CD4-positive, alpha-beta T cell treated with Interleukin-6 for 4 hours (primary cell): ENCODE measurements around the gene INPP5K.
"Not testable (repeated sequence)": the region's sequence is repeated elsewhere in the genome, so short reads cannot be mapped to it uniquely, and the experiment has no call there.

ENCODE experiments used
- DNase-seq: peaks from one replicate; pipeline ENCODE4 v3.0.0-alpha.2; 2020; ENCODE audit warnings: mixed read lengths

The INPP5K gene

DNA sequence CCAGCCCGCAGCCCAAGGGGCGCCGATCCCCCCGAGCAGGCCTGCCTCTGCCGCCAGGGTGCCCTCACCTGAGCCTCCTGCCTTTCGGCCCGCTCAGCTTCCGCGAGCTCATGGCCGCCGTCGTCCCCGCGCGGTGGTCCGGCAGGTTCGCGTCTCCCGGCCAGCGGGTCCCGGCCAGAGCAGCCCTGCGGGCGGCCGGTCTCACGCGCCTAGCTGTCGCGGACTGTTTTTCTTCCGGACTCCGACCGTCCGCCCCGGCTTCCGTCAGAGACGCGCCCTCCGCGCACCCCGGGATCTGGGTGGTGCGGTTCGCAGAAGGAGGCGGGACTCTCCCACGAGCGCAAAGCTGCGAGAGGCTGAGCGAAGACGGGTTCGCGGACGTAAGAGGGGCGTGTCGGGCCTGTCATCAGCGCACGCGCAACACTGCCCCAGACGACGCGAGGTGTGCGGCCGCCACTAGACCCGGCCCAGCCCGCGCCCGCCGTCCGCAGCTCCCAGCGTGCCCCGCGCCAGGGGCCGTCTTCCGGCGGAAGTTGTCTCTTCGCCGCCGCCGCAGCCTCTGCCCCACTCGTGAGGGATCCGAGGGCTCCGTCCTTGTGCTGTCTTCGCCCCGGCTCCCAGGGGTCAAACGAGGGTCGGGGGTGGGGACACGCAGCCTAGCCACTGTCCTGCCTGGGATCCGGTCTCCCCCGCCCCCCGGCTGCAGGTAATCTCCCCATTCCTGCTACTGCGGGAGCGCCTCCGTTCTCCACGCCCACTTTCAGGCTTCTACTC is at the start of gene INPP5K:
Gene INPP5K (minus strand): TSS at position 225 of the 774 bp plus-strand sequence. CDS start 113 bp downstream, at position 112.
- peak; percentile 98 for DNase-seq

DNA sequence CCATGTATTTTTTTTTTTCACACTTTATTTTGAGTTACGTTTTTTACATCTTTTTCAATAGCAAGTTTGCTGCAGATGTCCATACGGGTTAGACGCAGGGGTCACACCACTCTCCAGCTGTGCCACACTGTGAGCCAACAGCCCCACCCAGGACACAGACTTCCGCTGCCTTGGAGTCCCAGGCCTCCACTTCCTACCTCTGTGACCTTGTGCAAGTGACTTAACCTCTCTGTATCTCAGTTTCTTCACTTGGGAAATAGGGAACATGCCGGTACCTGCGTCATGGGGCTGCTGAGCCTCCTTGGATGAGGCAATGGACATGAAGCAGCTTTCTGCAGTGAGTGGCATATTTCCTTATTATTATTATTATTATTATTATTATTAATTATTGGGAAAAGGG is 49.5 kb upstream of the INPP5K start:
- no peak for DNase-seq

DNA sequence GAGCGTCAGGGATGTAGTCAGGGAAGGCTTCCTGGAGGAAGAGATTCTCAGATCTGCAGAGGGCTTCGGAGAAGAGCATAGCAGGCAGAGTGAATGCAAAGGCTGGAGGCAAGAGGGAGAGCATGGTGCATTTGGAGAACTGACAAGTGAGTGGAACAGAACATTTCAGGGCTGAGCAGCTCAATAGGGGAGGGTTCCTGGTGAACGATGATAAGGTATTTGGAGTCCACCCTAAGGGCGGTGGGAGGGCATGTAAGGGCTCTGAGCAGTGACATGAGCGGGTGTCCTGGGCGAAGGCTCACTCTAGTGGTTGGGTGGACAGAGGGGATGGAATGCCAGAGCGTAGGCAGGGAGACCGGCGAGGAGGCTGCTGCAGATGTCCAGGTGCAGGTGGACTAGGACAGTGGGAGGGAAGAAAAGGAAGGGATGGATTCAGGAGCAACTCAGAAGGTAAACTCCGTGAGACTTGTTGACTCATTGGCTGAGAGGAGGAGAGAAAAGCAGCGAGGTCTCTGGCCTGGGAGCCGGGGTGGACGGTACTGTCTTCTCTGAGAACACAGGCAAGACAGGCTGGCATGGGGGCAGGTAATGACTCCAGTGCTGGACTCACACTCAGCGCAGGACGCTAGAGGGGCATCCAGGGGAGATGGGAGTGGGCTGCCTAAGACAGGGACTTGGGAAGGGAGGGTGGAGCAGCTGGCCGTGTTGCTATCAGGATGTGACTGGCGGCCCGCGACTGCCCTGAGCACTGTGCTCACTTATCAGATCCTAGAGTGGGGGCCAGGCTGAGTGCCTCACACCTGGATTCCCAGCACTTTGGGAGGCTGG is 47.6 kb upstream of the INPP5K start:
- DNase-seq: no peak

DNA sequence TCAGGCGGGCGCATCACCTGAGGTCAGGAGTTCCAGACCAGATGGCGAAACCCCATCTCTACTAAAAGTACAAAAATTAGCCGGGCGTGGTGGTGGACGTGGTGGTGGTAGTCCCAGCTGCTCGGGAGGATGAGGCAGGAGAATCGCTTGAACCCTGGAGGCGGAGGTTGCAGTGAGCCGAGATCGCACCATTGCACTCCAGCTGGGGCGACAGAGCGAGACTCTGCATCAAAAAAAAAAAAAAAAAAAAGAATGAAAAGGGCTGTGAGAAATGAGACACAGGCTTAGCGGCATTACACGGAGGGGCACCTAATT is 47.0 kb upstream of the INPP5K start:
- not testable (repeated sequence) for DNase-seq

DNA sequence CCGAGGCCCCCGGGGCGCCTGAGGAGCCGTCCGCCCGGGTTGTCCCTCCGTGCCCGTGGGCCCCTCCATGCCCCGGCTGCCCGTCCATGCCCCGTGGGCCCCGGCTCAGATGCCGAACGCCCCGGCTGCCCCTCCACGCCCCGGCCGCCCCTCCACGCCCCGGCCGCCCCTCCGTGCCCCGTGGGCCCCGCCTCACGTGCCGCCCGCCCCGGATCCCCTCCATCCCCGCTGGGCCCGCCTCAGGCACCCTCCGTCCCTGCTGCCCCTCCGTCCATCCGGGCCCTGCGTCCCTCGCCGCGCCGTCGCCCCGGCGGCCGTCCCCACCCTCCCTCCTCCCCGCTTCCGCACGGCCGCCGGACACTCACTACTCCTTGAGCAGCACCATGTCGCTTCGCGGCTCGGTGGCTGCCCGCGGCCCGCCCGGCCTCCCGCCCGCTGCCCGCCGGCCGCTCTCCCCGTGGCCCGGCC is 45.8 kb upstream of the INPP5K start:
- DNase-seq: no peak

DNA sequence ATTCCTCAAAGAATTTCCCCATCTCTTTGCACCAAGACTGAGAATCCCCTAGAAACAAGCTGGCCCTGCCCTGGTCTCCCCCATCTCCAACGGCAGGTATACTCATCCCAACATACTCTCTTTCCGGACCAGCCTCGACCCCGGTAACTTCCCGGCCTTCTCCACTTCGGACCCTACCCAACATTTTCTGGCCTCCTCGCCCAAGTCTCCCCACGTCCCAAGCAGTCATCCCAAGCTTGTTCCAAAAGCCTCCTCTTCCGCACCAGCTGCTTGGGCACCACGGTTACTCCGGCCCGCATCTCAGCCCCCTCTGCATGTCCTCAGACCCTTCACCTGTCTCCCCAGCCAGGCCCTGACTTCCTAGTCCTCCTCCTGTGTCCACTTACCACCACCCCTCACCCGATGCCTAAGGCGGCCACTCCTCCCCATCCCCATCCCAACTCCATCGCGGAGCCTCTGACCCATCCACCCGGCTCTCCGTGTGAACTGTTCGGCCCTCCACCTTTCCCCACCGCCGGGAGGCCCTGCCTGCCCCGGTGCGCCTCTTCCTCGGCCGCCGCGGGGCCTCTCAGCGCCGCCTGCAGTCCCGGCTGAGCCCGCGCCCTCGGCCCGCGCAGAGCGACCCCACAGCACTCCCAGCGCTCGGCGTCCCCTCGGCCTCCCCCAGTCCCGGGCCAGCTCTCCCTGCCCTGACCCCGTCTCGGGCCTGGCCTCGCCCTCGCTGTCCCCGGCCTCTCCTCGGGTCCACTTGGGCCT is 45.2 kb upstream of the INPP5K start:
- DNase-seq: peak; percentile 43

DNA sequence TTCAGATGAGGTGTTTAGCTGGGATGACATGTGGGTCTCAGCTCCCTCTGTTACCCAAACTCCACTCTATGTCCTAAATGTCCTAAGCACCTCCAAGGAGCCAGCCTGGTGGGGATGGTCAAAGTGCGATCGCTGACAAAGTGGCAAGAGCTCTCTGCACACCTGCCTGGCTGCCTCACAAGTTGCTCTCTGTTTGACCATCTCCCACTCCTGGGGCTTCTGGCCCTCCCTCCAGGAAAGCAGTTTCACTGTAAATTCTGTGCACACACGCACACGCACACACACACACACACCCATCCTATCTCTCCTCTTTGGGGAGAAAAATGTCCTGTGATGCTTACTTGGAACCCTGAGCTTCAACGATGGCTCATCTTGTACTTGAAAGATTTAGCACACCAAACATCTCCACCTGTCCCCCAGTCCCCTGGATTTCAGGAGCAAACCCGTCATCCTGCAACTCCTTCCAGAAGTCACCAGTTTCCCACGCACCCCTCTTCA is 44.5 kb upstream of the INPP5K start:
- no peak for DNase-seq

DNA sequence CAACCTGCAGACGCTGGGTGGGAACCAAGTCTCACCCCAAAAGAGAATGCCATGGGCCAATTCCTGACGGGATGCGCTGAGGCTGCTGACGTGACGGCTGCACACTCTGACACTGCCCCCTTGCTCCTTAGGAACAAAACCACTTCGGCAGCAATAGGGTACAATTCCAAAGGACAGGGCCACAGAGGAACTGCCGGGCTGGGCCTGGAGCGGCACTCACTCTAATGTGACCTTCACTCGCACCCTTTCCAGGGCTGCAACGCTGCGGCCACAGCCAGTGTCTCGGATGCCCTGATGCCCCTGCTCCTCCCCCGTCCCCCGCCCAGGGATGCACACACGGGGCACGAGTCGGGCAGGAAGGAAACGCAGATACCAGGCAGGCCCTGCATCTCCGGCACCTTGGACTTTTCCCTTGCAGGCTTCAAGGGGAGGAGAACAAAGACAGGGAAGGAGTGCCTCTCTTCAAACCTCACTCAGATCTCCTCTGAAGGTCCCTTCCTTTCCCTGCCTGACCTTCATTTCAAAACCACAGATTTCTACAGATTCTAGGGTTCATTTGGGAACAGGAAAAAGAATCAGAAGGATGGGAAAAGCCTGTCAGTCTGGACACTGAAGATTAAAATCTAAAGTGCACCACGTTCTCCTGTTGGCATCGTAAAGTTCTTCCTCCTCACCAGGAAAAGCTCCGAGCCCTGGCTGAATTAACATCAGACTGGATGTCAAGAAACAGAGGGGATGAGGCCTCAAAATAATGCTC is 43.9 kb upstream of the INPP5K start:
- no peak for DNase-seq

DNA sequence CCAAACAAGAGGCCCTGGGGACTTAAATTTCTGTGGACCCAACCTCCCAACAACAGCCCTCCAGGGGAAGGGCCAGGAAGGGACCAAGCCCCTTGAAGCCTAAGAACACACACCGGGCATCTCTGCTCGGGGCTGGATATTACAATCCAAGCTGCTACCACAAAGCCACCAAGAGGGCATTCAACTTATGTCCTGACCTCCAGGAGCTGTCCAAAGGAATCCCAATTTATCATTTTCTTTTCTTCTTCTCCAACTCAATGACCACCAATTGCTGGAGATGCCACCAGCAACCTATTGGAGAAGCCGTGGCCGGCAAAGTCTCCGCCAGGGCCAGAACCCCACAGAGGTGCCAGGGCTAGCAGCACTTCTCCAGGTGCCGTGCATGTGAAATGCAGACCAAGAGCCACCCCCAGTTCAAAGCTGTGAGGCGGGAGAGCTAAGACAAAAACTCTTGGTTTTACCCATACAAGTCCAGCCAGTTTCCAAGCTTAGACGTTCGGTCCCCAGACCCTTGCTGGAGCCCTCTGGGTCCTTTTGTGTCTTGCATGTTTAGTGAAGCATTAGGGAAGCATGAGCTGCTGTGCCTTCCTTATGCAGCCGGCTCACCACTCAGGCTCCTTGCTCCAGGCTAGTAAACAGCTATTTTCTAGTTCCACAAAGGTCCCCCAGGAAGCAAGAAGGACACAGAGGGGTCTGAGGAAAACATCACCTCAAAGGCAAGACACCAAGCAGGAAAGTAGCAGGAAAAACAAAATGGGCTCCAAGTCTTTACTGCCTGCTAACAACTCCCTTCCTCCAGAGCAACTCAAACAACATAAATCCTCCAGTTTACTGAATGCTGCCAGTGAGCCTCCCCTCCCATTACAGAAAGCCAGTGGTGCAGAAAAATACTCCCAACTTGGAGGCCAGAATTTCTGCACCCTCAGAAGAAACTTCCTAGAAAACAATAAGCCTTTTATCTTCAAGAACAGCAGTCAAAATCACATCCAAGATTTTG is 42.9 kb upstream of the INPP5K start:
- DNase-seq: no peak

DNA sequence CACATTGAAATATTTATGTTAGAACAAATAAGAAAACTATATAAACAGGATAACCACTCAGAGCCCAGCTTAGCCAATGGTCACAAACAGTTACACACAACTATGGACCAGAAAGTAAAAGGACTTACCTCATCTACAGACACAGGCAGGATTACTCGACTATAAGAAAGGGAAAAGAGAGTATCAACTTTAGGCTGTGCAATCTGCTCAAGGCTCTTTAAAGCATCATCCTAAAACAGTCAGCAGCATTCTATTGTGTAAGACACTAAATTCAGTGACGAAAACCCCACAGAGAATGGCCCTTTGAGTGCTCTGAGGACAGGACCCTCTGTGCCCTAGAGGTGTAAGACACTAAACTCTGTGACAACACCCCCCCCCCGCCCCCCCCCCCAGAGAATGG is 42.0 kb upstream of the INPP5K start:
- no peak for DNase-seq

DNA sequence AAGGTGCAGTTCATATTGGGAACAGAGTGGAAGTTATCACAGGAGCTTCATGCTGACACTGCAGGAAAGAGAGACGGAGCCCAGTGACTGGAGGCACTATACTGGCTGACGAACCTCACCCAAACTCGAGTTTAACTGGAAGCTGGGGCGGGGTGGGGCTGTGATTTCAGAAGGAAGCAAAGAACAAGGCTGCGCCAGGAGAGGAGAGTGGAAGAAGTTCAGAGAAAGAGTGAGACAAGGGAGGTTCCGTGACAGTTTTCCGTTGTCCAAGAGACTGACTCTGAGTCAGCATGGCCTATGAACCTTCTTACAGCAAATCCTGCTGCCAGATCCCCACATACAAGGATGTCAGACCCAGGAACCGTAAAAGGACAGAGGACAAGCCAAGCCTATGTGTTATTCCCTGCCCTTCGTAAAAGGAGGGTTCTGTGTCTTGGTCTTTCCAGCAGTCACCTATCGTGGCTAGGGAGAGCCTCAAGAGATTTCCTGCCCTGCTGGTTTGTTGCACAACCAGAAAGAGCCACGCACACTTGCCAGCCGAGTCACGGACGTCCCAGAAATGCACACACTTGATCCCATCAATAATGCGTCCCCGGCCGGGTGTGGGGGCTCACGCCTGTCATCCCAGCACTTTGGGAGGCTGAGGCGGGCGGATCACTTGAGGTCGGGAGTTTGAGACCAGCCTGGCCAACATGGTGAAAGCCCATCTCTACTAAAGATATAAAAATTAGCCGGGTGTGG is 41.1 kb upstream of the INPP5K start:
- no peak for DNase-seq

DNA sequence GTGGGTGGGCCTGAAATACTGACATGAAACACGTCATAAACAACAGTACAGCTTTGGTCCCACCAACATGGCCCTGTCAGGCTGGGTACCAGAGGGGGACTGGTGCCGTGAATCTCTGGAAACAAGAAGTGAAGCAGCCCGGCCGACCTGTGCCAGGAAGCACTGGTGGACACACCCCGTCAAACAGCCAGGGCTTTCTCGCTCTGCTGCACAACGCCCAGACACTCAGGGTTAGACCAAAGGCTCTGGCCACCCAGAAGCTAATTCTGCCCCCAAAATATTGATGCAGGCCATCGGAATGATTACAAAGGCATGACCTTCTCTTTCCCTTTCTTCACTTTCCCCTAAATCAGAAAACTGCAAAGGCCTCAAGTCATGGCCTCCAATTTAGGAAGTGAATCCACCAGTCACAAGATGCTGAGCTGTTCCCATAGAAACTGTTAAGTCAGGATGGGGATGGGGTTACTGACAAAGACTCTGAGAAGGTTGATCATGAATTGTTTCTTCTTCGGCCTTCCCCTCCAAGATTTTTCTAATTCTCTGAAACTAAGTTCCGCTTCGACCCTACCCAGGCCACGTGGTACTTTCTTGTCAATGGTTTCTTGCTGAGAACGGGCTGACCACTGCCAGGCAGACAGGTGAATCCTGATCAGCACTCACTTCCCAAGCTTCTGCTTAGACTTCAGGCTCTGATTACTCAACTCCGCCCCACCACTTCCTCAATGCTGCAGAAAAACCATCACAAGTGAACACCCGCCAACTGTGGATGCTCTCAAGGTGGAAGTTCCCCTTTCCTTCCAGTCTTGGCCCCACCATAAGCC is 39.4 kb upstream of the INPP5K start:
- no peak for DNase-seq

DNA sequence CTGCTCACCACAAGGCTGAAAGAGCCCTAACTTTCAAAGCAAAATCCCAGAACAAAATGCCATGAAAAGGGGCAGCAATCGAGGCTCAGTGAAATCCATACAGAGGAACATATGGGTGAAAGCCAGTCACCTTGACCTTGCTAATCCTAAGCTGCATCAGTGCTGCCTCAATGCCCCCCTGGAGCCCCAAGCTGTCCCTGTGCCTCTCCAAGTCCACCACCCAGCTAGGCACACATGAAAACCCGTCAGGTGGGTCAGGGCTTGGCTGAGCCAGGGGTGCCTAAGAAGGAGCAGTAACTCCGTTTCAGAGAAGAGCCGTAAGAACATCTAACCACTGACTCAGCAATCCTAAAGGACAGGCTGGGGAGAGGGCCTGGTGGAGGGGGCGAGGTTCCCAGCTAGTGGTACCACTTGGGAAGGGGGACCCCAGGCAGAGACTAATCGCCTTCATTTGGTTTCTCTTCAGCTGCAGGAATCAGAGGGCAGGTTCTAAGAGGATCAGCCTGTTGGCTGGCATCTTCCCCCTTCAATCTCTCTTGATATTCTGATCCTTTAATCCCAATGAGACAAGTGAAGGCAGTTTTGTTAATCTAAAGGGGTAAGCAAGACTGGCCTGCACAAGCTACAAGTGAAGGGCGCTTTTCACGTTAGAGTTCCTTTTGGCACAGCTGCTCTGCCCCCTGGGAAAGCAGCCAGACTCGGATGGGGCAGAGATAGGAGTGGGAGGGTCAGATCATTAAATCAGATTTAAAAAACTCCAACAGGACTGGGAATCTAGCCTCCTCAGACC is 38.5 kb upstream of the INPP5K start:
- DNase-seq: no peak

DNA sequence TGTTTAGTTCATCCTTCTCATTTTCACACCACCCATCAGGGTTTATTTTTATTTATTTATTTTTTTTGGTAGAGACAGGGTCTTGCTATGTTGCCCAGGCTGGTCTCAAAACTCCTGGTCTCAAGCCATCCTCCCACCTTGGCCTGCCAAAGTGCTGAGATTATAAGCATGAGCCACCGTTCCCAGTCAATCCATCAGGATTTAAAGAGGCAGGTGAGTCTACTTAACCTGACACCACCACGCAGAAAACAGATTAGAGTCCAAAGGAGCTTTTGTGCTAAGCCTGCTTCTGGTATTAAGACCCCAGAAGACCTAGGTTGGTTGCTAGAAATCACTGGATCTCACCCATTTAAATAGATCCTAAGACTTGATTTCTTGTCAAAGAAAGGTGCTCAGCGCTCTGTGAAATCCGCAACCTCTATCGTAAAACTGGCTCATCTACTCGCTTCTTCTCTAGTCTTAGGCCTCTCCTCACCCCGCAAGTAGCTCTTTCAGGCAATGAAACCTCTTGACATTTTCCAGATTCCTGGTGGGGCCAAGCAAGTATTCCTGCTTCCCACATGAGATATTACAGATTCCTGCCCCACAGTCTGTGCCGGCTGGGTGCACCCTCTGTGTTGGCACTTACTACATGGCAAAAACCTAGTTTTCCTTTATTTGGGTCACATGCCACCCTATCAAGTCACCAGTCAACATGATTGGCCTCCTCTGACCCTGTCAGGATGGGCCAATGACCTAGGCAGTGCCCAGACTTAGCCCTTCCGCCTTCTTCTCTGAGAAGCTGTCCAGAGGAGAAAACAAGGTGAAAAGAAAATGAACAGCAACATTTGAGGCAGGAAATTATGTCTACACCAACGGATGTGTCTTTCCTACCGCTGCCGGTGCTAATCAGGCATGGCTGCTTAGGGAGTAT is 37.2 kb upstream of the INPP5K start:
- DNase-seq: no peak

DNA sequence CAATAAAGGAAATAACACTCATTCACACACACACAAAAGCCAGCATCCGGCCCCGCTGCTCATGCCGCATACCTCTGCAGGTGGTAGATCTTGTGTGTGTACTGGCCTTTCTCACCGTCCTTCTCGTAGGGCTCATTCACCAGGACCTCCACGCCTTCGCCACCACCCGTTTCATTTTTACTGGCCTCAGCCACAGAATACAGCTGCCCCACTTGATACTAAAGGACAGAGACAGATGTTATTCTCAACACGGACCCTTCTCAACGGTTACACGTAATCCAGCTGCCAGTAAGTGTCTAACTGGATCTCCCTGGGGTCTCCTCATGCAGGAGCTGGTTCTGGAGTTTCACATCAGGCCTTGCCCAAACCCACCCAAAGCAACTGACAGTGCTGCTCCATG is 36.5 kb upstream of the INPP5K start:
- DNase-seq: no peak

DNA sequence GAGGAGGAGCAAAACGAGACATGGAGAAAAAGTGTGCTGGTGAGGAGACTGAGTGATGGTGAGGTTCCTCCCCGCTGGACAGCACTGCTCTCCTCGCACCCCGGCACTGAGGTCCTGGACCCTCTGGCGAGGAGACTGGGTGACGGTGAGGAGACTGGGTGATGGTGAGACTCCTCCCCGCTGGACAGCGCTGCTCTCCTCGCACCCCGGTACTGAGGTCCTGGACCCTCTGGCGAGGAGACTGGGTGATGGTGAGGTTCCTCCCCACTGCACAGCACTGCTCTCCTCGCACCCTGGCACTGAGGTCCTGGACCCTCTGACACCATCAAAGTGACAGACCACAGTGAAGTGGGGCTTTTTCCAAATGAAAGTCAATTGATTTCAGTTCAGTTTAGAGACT is 35.3 kb upstream of the INPP5K start:
- DNase-seq: no peak

DNA sequence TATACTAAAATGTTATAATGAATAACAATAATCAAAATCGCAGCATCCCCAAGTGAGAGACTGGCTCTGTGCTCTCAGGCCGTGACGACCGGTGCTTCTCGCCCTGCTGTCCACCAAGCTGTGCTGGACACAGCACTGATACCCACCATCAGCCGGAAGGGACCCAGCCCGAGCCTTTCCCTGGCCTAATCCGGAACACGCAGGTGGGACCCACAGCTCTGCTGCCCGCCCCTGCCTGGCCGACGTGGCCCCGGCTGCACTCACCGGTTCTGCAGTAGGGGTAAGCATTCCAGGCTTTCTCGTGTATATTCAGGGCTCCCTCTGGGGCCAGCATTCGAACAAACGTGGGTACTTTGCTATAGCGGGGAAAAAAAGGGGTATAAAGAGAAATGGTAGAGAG is 31.6 kb upstream of the INPP5K start:
- DNase-seq: no peak
